ENCODE measurements around the gene RBPMS2. TPM values are rescaled to one million over a fixed set of nuclear protein-coding genes. Genes with fewer than 3 reads are reported as not detected.
A peak's percentile ranks its signal among the peaks of the same experiment; 100 is the strongest.

The RBPMS2 gene
- polyA plus RNA-seq, 1 donor from 2014 or later: not detected

- Histone ChIP-seq H2AFZ (ENCODE audit: low read depth, low read length) (no peak overlapping the region), H3K36me3 (ENCODE audit: insufficient read depth, low read length) (no peaks in the 10 kb centered on the region), H3K27ac (ENCODE audit: low read length) (no peak overlapping the region), H3F3A (ENCODE audit: insufficient read depth, low read length, poor library complexity, severe bottlenecking) (no peaks in the 10 kb centered on the region), H3K4me3 (ENCODE audit: low read length) (peak overlapping the region; percentile 52), H3K79me2 (replicated peaks; ENCODE audit: insufficient read depth, low read length) (no peaks in the 10 kb centered on the region), H3K9me3 (ENCODE audit: low read length) (no peaks in the 10 kb centered on the region), H3K9me2 (ENCODE audit: insufficient read depth, low read length) (no peaks in the 10 kb centered on the region), H3K9ac (ENCODE audit: low read length) (no peak overlapping the region), H3K27me3 (ENCODE audit: insufficient read depth, low read depth, low read length) (peaks cover 33% of the 10 kb centered on the region), H4K20me1 (ENCODE audit: insufficient read depth) (no peaks in the 10 kb centered on the region), H3K4me2 (ENCODE audit: low read length) (no peak overlapping the region)
- TF ChIP-seq SMC3 (conservative IDR thresholded peaks at IDR 0.05; ENCODE audit: poor library complexity) (no peak), MXI1 (conservative IDR thresholded peaks at IDR 0.05; ENCODE audit: poor library complexity, severe bottlenecking) (no peak), EP300 (conservative IDR thresholded peaks at IDR 0.05; ENCODE audit: poor library complexity, severe bottlenecking) (no peak), RAD21 (conservative IDR thresholded peaks at IDR 0.05) (no peak), TAF1 (IDR thresholded peaks at IDR 0.05; ENCODE audit: low read depth) (no peak), POLR2AphosphoS5 (IDR thresholded peaks at IDR 0.05) (no peak), CTCF (IDR thresholded peaks at IDR 0.05; ENCODE audit: poor library complexity, severe bottlenecking) (no peak), EZH2 (IDR thresholded peaks at IDR 0.05; ENCODE audit: borderline replicate concordance, insufficient read depth, low read length, poor library complexity, severe bottlenecking) (no peak)
- TF ChIP-seq, protein P1, sequence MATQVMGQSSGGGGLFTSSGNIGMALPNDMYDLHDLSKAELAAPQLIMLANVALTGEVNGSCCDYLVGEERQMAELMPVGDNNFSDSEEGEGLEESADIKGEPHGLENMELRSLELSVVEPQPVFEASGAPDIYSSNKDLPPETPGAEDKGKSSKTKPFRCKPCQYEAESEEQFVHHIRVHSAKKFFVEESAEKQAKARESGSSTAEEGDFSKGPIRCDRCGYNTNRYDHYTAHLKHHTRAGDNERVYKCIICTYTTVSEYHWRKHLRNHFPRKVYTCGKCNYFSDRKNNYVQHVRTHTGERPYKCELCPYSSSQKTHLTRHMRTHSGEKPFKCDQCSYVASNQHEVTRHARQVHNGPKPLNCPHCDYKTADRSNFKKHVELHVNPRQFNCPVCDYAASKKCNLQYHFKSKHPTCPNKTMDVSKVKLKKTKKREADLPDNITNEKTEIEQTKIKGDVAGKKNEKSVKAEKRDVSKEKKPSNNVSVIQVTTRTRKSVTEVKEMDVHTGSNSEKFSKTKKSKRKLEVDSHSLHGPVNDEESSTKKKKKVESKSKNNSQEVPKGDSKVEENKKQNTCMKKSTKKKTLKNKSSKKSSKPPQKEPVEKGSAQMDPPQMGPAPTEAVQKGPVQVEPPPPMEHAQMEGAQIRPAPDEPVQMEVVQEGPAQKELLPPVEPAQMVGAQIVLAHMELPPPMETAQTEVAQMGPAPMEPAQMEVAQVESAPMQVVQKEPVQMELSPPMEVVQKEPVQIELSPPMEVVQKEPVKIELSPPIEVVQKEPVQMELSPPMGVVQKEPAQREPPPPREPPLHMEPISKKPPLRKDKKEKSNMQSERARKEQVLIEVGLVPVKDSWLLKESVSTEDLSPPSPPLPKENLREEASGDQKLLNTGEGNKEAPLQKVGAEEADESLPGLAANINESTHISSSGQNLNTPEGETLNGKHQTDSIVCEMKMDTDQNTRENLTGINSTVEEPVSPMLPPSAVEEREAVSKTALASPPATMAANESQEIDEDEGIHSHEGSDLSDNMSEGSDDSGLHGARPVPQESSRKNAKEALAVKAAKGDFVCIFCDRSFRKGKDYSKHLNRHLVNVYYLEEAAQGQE (IDR thresholded peaks at IDR 0.05; ENCODE audit: borderline replicate concordance): no peak
Observed at GRCh38 chr15:64776402-64776786, 1.0 kb upstream of the RBPMS2 start.

DNA sequence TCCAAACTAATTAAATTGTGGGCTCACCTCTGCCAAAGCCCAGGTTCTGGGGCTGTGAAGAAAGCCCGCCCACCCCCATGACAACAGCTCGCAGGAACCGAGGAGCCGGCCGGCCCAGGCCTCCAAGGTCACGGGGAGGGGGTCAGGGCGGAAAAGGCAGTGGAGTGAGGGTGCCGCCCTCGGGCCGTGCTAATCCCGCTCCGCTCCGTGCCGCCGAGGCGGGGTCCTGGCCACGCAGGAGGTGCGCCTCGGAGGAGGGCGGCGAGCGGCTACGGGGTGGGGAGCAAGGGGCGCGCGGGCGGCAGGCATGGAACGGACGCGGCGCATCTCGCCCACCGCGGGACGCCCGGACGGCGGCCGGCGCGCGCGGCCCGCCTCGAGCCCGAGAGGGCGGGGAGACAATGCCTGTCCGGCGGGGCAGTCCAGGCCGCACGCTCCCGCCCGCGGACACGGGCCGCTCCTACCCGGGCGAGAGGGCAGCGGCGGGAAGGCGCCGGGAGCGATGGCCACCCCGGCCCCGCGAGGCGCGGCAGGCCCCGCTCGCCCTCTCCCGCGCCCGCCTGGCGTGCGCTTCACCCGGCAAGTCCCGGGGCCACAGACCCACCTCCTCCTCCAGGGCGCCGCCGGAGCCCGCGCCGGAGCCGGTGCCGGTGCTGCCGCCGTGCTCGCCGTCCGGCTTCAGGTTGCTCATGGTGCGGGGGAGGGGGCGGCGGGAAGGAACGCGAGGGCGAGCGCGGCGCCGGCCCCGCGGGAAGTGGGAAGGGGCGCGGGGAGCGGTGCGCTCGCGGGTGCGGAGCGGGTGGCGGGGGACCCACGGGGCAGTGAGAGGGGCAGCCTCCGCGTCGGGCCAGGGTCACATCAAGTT is 528 bp downstream of the RBPMS2 start:
- no peaks in the 10 kb centered on the region for H3K9me2 ChIP-seq (ENCODE audit: insufficient read depth, low read length)
- H3K9me3 ChIP-seq (ENCODE audit: low read length): no peaks in the 10 kb centered on the region
- no peak overlapping the region for H2AFZ ChIP-seq (ENCODE audit: low read depth, low read length)
- H3K27me3 ChIP-seq (ENCODE audit: insufficient read depth, low read depth, low read length): peaks cover 33% of the 10 kb centered on the region
- no peaks in the 10 kb centered on the region for H3F3A ChIP-seq (ENCODE audit: insufficient read depth, low read length, poor library complexity, severe bottlenecking)
- no peak overlapping the region for H3K4me2 ChIP-seq (ENCODE audit: low read length)
- no peaks in the 10 kb centered on the region for H3K36me3 ChIP-seq (ENCODE audit: insufficient read depth, low read length)
- H3K79me2 ChIP-seq (replicated peaks; ENCODE audit: insufficient read depth, low read length): no peaks in the 10 kb centered on the region
- no peaks in the 10 kb centered on the region for H4K20me1 ChIP-seq (ENCODE audit: insufficient read depth)
- TF ChIP-seq MXI1 (conservative IDR thresholded peaks at IDR 0.05; ENCODE audit: poor library complexity, severe bottlenecking) (peak; percentile 20), EZH2 (IDR thresholded peaks at IDR 0.05; ENCODE audit: borderline replicate concordance, insufficient read depth, low read length, poor library complexity, severe bottlenecking) (no peak)
- peak overlapping the region; percentile 56 for H3K4me3 ChIP-seq (ENCODE audit: low read length)
- no peak overlapping the region for H3K27ac ChIP-seq (ENCODE audit: low read length)
- H3K9ac ChIP-seq (ENCODE audit: low read length): no peak overlapping the region
